Stimulated activated CD8-positive, alpha-beta memory T cell treated with anti-CD3 and anti-CD28 coated beads, Interleukin-12 subunit alpha, Interleukin-12 subunit beta, amount 100 ng/mL, for 24 hours (primary cell): ENCODE results near the gene DLG3.

Experiments
- DNase-seq: peaks from one replicate; pipeline ENCODE4 v3.0.0-alpha.2; 2020; ENCODE audit errors: extremely low read depth

Gene DLG3

DNA sequence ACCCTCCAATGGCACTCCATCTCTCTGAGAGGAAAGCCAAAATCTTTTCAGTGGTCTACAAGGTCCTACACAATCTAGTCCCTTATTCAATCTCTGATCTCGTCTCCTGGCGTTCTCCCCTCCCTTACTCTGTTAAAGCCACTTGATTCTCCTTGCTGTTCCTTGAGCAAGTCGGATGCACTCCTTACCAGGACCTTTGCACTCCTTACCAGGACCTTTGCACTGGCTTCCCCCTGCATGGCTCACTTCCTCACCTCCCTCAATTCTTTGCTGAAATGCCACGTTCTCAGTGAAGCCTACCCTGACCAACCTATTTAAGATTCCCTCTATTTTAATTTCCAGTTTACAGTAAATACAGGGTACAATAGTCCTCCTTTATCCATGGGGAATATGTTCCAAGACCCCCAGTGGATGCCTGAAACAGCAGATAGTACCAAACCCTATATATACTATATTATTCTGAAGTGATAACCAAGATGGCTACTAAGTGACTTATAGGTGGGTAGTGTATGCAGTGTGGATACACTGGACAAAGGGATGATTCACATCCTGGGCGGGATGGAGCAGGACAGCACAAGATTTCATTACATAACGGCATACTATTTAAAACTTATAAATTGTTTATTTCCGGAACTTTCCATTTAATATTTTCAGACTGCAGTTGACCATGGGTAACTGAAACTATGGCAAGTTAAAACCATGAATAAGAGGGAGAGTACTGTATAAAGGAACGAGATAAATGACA is 6.5 kb upstream of the DLG3 start:
- DNase-seq, result no peak

- DNase-seq, result no peak
Measured at GRCh38 chrX:70439016-70439415, 5.6 kb upstream of the DLG3 start.

- DNase-seq, result no peak
Measured at GRCh38 chrX:70442224-70442623, 2.4 kb upstream of the DLG3 start.

DNA sequence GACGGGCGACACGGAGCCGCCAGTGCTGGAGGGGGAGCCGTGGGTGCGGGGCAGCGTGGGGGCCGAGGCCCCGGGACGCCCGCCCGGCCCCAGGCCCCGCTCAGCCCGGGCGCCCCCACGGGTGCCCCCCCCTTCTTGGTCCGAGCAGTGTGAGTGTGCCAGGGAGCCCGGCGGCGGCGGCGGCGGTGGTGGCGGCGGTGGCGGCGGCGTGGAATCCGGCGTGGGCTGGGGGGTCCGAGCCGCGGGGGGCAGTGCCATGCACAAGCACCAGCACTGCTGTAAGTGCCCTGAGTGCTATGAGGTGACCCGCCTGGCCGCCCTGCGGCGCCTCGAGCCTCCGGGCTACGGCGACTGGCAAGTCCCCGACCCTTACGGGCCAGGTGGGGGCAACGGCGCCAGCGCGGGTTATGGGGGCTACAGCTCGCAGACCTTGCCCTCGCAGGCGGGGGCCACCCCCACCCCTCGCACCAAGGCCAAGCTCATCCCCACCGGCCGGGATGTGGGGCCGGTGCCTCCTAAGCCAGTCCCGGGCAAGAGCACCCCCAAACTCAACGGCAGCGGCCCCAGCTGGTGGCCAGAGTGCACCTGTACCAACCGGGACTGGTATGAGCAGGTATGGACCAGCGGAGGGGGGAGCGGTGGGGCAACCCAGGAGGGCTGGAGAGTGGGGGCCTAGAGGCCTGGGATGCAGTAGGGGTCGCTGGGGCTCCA is 466 bp downstream of the DLG3 start:
- no peak for DNase-seq

DNA sequence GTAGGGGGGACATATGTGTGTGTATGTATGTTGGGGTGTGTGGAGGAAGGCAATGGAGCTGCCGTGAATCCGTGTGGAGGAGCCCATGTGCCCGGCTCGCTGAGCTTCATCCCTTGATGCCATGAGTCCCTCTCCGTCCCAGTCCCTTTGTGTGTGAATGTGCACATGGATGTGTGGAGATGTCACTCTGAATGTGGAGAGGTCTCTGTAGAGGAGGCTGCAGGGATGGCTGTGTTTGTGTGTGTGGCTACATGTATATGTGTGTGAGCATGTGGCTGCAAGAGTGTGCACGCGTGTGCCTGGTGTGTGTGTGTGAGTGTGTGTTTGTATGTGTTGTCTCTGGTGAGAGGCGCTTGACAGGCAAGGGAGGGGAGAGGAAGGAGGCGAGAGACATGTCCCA is 1.3 kb downstream of the DLG3 start:
- DNase-seq, result no peak

GRCh38 chrX:70446380-70447350 is 2.0 kb downstream of the DLG3 start:
- DNase-seq, result no peak

DNA sequence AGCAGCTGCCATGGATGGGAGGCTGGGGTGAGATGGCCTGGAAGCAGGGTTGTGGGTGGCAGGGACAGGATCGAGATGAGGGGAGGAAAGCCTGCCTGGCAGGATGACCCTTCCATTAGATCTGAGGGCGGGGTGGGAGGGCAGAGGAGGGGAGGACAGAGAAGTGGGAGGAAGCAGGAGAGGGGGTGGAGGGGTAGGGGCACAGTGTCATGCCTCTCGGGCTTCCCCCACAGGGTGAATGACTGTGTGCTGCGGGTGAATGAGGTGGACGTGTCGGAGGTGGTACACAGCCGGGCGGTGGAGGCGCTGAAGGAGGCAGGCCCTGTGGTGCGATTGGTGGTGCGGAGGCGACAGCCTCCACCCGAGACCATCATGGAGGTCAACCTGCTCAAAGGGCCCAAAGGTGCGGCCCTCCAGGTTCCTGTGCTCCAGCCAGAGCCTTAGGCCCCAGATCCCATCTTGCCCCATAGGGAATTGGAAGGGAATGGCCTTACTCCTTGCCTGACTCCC is 4.9 kb downstream of the DLG3 start:
- DNase-seq, result no peak

GRCh38 chrX:70452143-70452733 is 7.6 kb downstream of the DLG3 start:
- DNase-seq, result no peak

DNA sequence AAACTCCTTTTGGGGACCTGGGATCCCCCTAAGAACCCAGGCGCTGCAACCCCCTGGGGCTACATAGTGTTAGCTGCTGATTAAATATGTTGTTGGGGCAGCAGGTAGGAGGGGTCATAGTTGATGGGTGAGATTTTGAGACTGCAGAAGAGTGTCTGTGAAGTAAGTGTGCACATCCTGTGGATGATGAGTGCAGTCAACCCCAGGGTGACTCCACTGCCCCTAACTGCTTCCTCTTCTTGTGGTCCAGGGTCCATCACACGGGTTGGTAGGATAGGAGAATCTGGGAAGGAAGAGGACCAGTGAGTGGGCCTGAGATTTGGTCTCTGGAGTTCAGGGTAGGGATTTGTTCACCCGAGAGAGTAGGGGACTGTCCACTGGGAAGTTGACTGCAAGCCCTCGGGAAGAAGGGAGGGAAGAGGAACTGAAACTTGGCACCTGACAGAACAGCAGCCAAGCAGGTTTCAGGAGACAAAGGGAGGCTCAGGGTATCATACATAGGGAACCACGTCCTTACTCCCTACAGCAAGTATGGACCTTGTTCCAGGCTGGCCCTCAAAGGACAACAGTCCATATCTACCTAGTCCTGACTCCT is 8.5 kb downstream of the DLG3 start:
- DNase-seq, result no peak

DNA sequence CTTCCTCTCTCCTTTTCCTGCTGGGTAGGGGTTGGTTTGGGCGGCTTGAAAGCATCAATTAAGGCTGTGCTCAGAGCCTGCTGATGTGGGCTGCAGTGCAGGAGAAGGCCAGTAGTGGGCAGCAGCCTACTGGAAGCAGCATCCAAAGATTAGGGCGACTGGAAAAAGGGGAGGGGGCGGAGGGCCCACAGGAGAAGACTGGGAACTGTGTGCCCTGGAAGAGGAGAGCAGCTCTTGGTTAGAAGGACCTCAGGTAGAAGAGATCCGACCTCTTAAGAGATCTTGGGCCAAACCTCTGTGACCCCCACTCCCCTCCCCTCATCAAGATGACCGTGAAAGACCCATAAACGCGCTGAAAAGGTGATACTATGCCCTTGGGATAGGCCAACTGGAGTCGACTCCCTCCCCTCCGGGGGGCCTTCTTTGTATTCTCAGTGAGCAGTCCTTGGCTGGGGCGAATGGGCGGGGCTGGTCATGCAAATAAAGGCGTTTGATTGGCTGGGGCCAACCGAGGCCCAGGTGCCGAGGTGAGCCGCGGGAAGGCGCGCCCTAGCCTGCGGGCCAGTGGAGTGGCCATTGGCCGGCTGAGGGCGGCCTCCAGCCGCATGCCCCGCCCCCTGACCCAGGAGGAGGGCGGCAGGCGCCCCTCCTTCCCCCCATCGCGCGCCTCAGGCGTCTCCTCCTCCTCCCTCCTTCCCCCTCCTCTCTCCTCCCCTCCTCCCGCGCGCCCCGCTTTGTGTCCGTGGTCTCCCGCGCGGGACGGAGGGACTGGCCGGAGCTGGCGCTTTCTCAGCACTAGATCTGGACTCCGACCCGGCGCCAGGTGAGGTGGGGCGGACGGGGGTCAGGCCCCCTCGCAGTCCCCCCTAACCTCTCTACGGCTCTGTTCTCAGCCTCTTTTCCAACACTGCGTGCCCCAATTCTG is 10.1 kb downstream of the DLG3 start:
- DNase-seq, result no peak

DNA sequence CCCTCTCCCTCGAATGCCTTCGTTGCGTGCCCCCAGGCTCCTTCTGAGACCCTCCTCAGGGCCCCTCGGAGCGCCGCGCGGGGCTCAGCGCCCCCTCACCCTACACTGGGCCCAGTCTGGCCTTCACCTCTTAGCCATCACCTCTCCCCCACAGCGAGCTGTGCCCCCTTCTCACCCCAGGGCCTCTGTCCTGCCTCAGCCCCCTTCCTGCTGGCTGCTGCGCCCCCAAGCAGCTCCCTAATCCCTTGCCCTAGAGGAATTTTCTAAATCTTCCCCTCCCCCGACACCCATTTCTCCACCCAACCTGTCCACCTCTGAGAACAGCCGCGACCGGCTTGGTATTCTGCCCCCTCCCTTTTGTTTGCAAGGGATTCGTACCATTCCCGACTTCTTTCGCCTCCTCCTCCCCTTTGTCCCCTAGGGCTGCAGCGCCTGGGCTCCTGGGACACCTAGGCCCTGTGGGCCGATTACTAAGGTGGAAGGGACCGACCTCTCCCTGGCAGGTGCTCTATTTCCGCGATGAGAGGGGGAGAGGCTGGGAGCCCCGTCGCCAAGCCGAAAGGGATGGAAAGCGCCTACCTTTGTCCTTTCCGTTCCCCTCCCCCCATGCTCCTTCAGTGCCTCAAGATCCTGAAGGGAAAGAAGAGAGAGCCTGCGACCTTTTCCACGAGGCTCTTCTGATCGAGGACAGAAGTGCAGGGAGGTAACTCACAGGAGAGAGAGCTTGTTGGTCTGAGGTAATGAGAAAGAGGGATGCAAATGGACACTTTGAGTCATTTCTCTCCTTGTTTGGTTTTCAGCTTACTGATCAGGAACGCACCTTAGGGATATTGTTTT is 10.9 kb downstream of the DLG3 start:
- no peak for DNase-seq

- DNase-seq, result no peak
Measured at GRCh38 chrX:70456256-70456655, 11.6 kb downstream of the DLG3 start.

GRCh38 chrX:70461026-70461425 is 16.4 kb downstream of the DLG3 start:
- no peak for DNase-seq

DNA sequence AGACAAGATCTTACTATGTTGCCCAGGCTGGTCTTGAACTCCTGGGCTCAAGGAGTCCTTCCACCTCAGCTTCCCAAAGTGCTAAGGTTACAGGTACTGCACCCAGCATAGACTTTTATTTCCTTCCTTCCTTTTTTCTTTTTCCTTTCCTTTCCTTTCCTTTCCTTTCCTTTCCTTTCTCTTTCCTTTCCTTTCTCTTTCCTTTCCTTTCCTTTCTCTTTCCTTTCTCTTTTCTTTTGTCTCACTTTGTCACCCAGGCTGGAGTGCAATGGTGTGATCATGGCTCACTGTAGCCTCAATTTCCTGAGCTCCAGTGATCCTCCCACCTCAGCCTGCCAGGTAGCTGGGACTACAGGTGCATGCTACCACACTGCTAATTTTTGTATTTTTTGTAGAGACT is 19.4 kb downstream of the DLG3 start:
- no peak for DNase-seq

- no peak for DNase-seq
Measured at GRCh38 chrX:70466968-70467367, 22.3 kb downstream of the DLG3 start.

DNA sequence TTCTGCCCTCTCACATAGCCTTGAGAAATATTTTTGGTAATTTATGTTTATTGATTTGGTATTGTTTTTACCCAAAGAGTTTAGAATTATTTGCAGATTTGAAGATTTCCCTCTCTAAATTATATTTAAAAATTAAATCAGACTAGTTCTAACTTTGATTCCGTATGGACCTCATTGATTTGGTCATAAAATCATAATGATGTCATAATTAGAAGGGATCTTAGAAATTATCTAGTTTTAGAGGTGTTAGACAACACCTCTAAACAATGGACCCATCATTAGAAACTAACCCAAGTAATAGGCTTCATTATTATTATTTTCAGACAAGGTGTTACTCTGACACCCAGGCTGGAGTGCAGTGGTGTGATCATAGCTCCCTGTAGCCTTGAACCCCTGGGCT is 24.1 kb downstream of the DLG3 start:
- no peak for DNase-seq

GRCh38 chrX:70470850-70471289 is 26.2 kb downstream of the DLG3 start:
- DNase-seq, result no peak

DNA sequence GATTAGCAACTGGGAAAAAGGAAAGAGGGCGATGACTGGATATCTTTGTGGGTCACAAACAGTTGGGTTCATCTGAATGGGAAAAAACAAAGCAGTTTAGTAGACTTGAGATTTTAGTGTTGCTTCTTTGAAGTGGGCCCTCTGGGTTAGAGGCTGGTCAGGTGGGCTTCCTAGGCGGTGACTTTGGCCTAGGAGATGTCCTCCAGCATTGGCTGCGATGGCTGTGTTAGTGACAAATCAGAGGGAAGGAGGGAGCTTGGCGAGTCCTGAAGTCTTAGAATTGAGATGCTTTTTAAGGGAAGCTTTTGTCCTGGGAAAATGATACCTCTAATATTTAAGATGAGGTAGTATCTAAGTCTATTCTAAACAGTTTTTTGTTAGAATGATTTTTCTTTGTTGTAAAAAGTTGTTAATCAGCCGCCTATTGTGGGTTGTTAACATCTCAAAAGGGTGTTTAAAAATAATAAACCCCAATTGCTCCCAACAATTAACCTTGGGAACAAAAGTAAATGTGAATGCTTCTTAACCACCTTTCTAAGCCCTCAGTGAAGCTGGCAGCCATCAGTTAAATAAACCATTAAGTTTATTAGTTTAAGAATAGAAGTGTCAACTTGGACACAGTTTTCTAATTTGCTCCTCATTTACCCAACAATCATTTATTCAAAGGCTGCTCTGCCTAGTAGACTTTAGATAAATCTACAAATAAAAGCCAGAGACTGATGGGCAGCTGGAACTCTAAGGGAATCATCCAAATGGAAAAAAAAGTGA is 31.7 kb downstream of the DLG3 start:
- DNase-seq, result no peak
